ENCODE measurements around the gene CENPC.

CENPC gene

DNA sequence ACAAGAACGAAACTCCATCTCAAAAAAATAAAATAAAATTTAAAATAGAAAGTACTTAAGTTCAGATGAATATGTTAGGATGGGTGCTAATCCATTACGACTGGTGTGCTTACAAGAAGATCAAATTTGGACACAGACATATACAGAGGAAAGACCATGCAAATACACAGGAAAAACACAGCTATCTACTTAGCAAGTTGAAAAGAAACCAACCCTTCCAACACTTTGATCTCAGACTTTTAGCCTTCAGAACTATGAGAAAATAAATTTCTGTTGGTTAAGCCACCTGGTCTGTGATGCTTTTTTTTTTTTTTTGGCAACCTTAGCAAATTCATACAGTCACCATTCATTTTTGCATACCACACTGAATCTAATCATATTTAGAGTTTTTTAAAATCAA lies 116.5 kb downstream of the CENPC start:
- TF ChIP-seq, protein P1, sequence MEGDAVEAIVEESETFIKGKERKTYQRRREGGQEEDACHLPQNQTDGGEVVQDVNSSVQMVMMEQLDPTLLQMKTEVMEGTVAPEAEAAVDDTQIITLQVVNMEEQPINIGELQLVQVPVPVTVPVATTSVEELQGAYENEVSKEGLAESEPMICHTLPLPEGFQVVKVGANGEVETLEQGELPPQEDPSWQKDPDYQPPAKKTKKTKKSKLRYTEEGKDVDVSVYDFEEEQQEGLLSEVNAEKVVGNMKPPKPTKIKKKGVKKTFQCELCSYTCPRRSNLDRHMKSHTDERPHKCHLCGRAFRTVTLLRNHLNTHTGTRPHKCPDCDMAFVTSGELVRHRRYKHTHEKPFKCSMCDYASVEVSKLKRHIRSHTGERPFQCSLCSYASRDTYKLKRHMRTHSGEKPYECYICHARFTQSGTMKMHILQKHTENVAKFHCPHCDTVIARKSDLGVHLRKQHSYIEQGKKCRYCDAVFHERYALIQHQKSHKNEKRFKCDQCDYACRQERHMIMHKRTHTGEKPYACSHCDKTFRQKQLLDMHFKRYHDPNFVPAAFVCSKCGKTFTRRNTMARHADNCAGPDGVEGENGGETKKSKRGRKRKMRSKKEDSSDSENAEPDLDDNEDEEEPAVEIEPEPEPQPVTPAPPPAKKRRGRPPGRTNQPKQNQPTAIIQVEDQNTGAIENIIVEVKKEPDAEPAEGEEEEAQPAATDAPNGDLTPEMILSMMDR (IDR thresholded peaks at IDR 0.05): no peak
- Histone ChIP-seq H3K4me1 (ENCODE audit: control insufficient read depth in 1 of 2, insufficient read depth in 1 of 2, low read depth in 1 of 2, low read length in 1 of 2) (no peaks in the 10 kb centered on the region), H3K9me3 (no peaks in the 10 kb centered on the region), H3K27ac (no peak overlapping the region), H3K4me3 (ENCODE audit: low read depth in 1 of 2, low read length in 1 of 2) (no peak overlapping the region), H3K36me3 (no peaks in the 10 kb centered on the region), H3K27me3 (no peaks in the 10 kb centered on the region)
